A673 (cell line): ENCODE results near the gene PLOD2. TPM values are rescaled to one million over a fixed set of nuclear protein-coding genes. Genes with fewer than 3 reads are reported as not detected.

Experiments
- BruUV-seq: library from RNA; stranded (reverse); fragments of 400-500 nt; replicated peaks from 2 replicates; lab custom pipeline; 2021; lab: Mats Ljungman, UMichigan
- CTCF ChIA-PET: fragments of 300-600 bp; sonication (Branson Sonifier 250); formaldehyde crosslinking; loops from one replicate; lab custom pipeline; 2022; ENCODE audit warnings: antibody characterized with exemption; lab: Charles Lee
- POLR2A ChIA-PET: fragments of 300-600 bp; sonication (Branson Sonifier 250); formaldehyde crosslinking; loops from one replicate; lab custom pipeline; 2022; ENCODE audit warnings: antibody characterized with exemption; ENCODE audit not compliant: low non-redundant PET; lab: Charles Lee
- DNase-seq: peaks from one replicate; pipeline ENCODE4 v3.0.0-alpha.2; 2015; ENCODE audit warnings: low spot score
- H3K27ac ChIP-seq: fragments of 200-600 bp; sonication (generic); 2 replicates; pipeline ENCODE4 v1.5.1; 2016; ENCODE audit warnings: mixed run types, low read depth, mild to moderate bottlenecking, mixed read lengths, antibody characterized with exemption, low read length; ENCODE audit not compliant: poor library complexity, severe bottlenecking
- H3K27me3 ChIP-seq: fragments of 200-600 bp; sonication (generic); replicated peaks from 2 replicates; pipeline ENCODE4 v1.6.1; 2017; ENCODE audit warnings: mixed run types, low read depth, mild to moderate bottlenecking, mixed read lengths, antibody characterized with exemption, low read length; ENCODE audit not compliant: insufficient read depth, poor library complexity
- H3K36me3 ChIP-seq: fragments of 200-600 bp; sonication (generic); 2 replicates; pipeline ENCODE4 v1.6.1; 2016; ENCODE audit warnings: mixed run types, mild to moderate bottlenecking, mixed read lengths, antibody characterized with exemption, low read length; ENCODE audit not compliant: insufficient read depth, poor library complexity, severe bottlenecking
- H3K4me1 ChIP-seq: fragments of 200-600 bp; sonication (generic); 2 replicates; pipeline ENCODE4 v1.6.1; 2017; ENCODE audit warnings: mixed run types, mild to moderate bottlenecking, mixed read lengths, antibody characterized with exemption, low read length; ENCODE audit not compliant: insufficient read depth, poor library complexity, severe bottlenecking
- H3K4me3 ChIP-seq: fragments of 200-600 bp; sonication (generic); 2 replicates; pipeline ENCODE4 v1.5.1; 2016; ENCODE audit warnings: low read depth, mixed run types, mild to moderate bottlenecking, mixed read lengths, low read length; ENCODE audit not compliant: poor library complexity, severe bottlenecking
- H3K9me3 ChIP-seq: fragments of 200-600 bp; sonication (generic); 2 replicates; pipeline ENCODE4 v1.6.1; 2016; ENCODE audit warnings: mixed run types, low read depth, mild to moderate bottlenecking, mixed read lengths, antibody characterized with exemption, low read length; ENCODE audit not compliant: poor library complexity, severe bottlenecking
- CTCF ChIP-seq: fragments of 300-800, 200-600 bp; sonication (generic); conservative IDR thresholded peaks from 2 replicates; pipeline ENCODE4 v1.5.1; 2017; ENCODE audit warnings: low read depth, mild to moderate bottlenecking, antibody characterized with exemption, low read length, moderate library complexity, mixed read lengths
- EZH2 ChIP-seq: fragments of 200-600 bp; sonication (generic); IDR thresholded peaks from 2 replicates; pipeline ENCODE4 v1.6.1; 2017; ENCODE audit warnings: borderline replicate concordance, low read depth, mild to moderate bottlenecking, mixed read lengths, antibody characterized with exemption, low read length; ENCODE audit not compliant: poor library complexity, severe bottlenecking
- intact Hi-C: fragments of 100-400 bp; cut with micrococcal nuclease; formaldehyde crosslinking; loops from one replicate; pipeline ENCODE4 v1.10.0; 2022; ENCODE audit not compliant: unreplicated experiment
- total RNA-seq: library from RNA; stranded (reverse); gene quantifications from 2 replicates; pipeline ENCODE4 v1.2.3, GENCODE V29; 2021

Gene PLOD2
- total RNA-seq, 1 experiment from 2014 or later, result 34.6 TPM

GRCh38 chr3:146133441-146133840 lies 27.5 kb downstream of the PLOD2 start:
- intact Hi-C loops, result no loop called here
- H3K4me1 ChIP-seq, result peaks cover 32% of the 10 kb centered on the region
- H3K36me3 ChIP-seq, result no peaks in the 10 kb centered on the region
- no TSS peak for BruUV-seq
- H3K27ac ChIP-seq, result no peak overlapping the region
- ChIA-PET POLR2A (no interaction called here), CTCF (no interaction called here)
- H3K4me3 ChIP-seq, result no peak overlapping the region
- no peaks in the 10 kb centered on the region for H3K9me3 ChIP-seq
- DNase-seq, result no peak
- no peaks in the 10 kb centered on the region for H3K27me3 ChIP-seq
- TF ChIP-seq EZH2 (no peak), CTCF (no peak)

- no peak for DNase-seq
Observed at GRCh38 chr3:146131616-146132410, 29.2 kb downstream of the PLOD2 start.

DNA sequence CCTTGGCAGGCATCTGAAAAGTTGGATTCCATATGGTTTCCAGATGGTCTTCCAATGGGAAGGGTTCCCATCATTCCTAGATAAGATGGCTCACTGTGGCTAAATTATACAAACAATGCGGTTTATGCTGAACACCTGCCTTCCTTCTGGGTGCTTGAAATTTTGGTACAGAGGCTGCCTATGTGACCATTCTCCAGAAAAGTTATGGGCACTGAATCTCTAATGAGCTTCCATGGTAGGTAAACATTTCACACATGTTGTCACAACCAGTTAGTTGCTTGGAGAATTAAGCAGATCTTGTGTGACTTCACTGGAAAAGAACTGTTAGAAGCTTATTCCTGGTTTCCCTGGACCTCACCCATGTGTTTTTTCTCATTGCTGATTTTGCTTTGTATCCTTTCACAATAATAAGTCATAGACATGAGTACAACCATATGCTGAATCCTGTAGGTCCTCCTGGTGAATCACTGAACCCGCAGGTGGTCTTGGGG lies 30.1 kb downstream of the PLOD2 start:
- TF ChIP-seq EZH2, result no peak
- no peak for TF ChIP-seq CTCF
- no peaks in the 10 kb centered on the region for H3K36me3 ChIP-seq
- intact Hi-C loops, result no loop called here
- H3K9me3 ChIP-seq, result no peaks in the 10 kb centered on the region
- BruUV-seq, result no TSS peak
- peaks cover 18% of the 10 kb centered on the region for H3K4me1 ChIP-seq
- DNase-seq, result no peak
- H3K4me3 ChIP-seq, result no peak overlapping the region
- POLR2A ChIA-PET, result no interaction called here
- no peak overlapping the region for H3K27ac ChIP-seq
- no peaks in the 10 kb centered on the region for H3K27me3 ChIP-seq
- CTCF ChIA-PET, result no interaction called here

More at GRCh38 chr3:146131616-146132410, 29.2 kb downstream of the PLOD2 start:
- no peak overlapping the region for H3K27ac ChIP-seq
- intact Hi-C loops, result no loop called here
- BruUV-seq, result no TSS peak
- H3K27me3 ChIP-seq, result no peaks in the 10 kb centered on the region
- no peak overlapping the region for H3K4me3 ChIP-seq
- CTCF ChIA-PET, result no interaction called here
- peaks cover 18% of the 10 kb centered on the region for H3K4me1 ChIP-seq
- POLR2A ChIA-PET, result no interaction called here
- H3K9me3 ChIP-seq, result no peaks in the 10 kb centered on the region
- no peaks in the 10 kb centered on the region for H3K36me3 ChIP-seq
- TF ChIP-seq EZH2 (no peak), CTCF (no peak)
